ENCODE measurements around the gene CPNE5. TPM values are rescaled to one million over a fixed set of nuclear protein-coding genes. Genes with fewer than 3 reads are reported as not detected.

The CPNE5 gene
- polyA plus RNA-seq, 1 of the 3 experiments (the other 2 are of a cell fraction): 0.30 TPM

- TF ChIP-seq MAX (IDR thresholded peaks at IDR 0.05; ENCODE audit: low read depth): no peak
- TF ChIP-seq JUND (IDR thresholded peaks at IDR 0.05): no peak
- no peak for TF ChIP-seq GATA2 (CRISPR knock-in tag; IDR thresholded peaks at IDR 0.05)
- TF ChIP-seq EP300 (IDR thresholded peaks at IDR 0.05; ENCODE audit: borderline replicate concordance in 1 of 2, low read depth in 1 of 2, low read length in 1 of 2): no peak
- TF ChIP-seq ZBTB33 (IDR thresholded peaks at IDR 0.05; ENCODE audit: borderline replicate concordance, low read depth): no peak
- no peak for TF ChIP-seq RAD21 (IDR thresholded peaks at IDR 0.05; ENCODE audit: low read length)
- no peak for TF ChIP-seq SIN3A (IDR thresholded peaks at IDR 0.05; ENCODE audit: borderline replicate concordance, low read depth, low read length)
- TF ChIP-seq RXRA (IDR thresholded peaks at IDR 0.05; ENCODE audit: borderline replicate concordance, low read depth): no peak
- TF ChIP-seq NFIC (IDR thresholded peaks at IDR 0.05; ENCODE audit: borderline replicate concordance): no peak
- no peak for TF ChIP-seq USF2 (IDR thresholded peaks at IDR 0.05; ENCODE audit: borderline replicate concordance, low read depth, low read length)
- no peak for TF ChIP-seq TCF12 (IDR thresholded peaks at IDR 0.05)
- Histone ChIP-seq H3K4me1 (ENCODE audit: control insufficient read depth in 1 of 2, insufficient read depth in 2 of 2, low read depth in 1 of 2, low read length in 1 of 2) (peaks cover 0 to 13% of the 10 kb centered on the region in 2 experiments; a peak in 1 of 4 replicates), H3K4me3 (ENCODE audit: low read depth in 2 of 2, low read length in 1 of 2) (no peak overlapping the region), H2AFZ (ENCODE audit: low read depth) (no peak overlapping the region), H4K20me1 (ENCODE audit: insufficient read depth) (no peaks in the 10 kb centered on the region), H3K9me3 (no peaks in the 10 kb centered on the region), H3K79me2 (ENCODE audit: insufficient read depth) (no peaks in the 10 kb centered on the region), H3K9me2 (no peaks in the 10 kb centered on the region), H3K9ac (no peak overlapping the region), H3K36me3 (replicated peaks in 1 of 2; ENCODE audit: control insufficient read depth in 1 of 2, insufficient read depth in 2 of 2, low read length in 1 of 2) (no peaks in the 10 kb centered on the region), H3K4me2 (no peak overlapping the region), H3K27me3 (ENCODE audit: insufficient read depth) (no peaks in the 10 kb centered on the region), H3F3A (replicated peaks; ENCODE audit: insufficient read depth) (no peaks in the 10 kb centered on the region), H3K27ac (ENCODE audit: low read depth in 2 of 2, low read length in 1 of 2) (no peak overlapping the region)
- POLR2A ChIA-PET: no interaction called here
- DNase-seq: no peak
- 59% methylated on average over 5 of the region's 10 CpGs for WGBS (ENCODE audit: low lambda C conversion rate)
- CTCF ChIA-PET: interaction anchor here (4.5 kb wide), 1 partner anchor 45 kb away, joined by 15 read pairs; no protein-coding TSS in a partner anchor
These were observed 124.7 kb downstream of the CPNE5 start for GRCh38 chr6:36714511-36714910.

- Histone ChIP-seq H3K4me1 (ENCODE audit: control insufficient read depth in 1 of 2, insufficient read depth in 2 of 2, low read depth in 1 of 2, low read length in 1 of 2) (peaks cover 0 to 13% of the 10 kb centered on the region in 2 experiments; a peak in 1 of 4 replicates), H3K27ac (ENCODE audit: low read depth in 2 of 2, low read length in 1 of 2) (no peak overlapping the region), H2AFZ (ENCODE audit: low read depth) (no peak overlapping the region), H3K9me2 (no peaks in the 10 kb centered on the region), H3K79me2 (ENCODE audit: insufficient read depth) (no peaks in the 10 kb centered on the region), H3K4me3 (ENCODE audit: low read depth in 2 of 2, low read length in 1 of 2) (no peak overlapping the region), H3K9me3 (no peaks in the 10 kb centered on the region), H3K27me3 (ENCODE audit: insufficient read depth) (no peaks in the 10 kb centered on the region), H3F3A (replicated peaks; ENCODE audit: insufficient read depth) (no peaks in the 10 kb centered on the region), H4K20me1 (ENCODE audit: insufficient read depth) (no peaks in the 10 kb centered on the region), H3K4me2 (no peak overlapping the region), H3K36me3 (replicated peaks in 1 of 2; ENCODE audit: control insufficient read depth in 1 of 2, insufficient read depth in 2 of 2, low read length in 1 of 2) (no peaks in the 10 kb centered on the region), H3K9ac (no peak overlapping the region)
- DNase-seq: no peak
- ChIA-PET POLR2A (no interaction called here), CTCF (interaction anchor here (4.5 kb wide), 1 partner anchor 45 kb away, joined by 15 read pairs; no protein-coding TSS in a partner anchor)
- 78% methylated on average over 7 of the region's 8 CpGs for WGBS (ENCODE audit: low lambda C conversion rate)
- TF ChIP-seq MAX (IDR thresholded peaks at IDR 0.05; ENCODE audit: low read depth) (no peak), GABPA (IDR thresholded peaks at IDR 0.05; ENCODE audit: low read depth) (no peak), RAD21 (IDR thresholded peaks at IDR 0.05; ENCODE audit: low read length) (no peak), TAF1 (IDR thresholded peaks at IDR 0.05; ENCODE audit: borderline replicate concordance, low read depth, low read length) (no peak), NFIC (IDR thresholded peaks at IDR 0.05; ENCODE audit: borderline replicate concordance) (no peak), SMC3 (IDR thresholded peaks at IDR 0.05; ENCODE audit: low read depth, low read length) (no peak), RFX5 (IDR thresholded peaks at IDR 0.05; ENCODE audit: low read length) (no peak), IRF3 (IDR thresholded peaks at IDR 0.05; ENCODE audit: low read depth, low read length) (no peak), PBX3 (IDR thresholded peaks at IDR 0.05) (no peak), SIN3A (IDR thresholded peaks at IDR 0.05; ENCODE audit: borderline replicate concordance, low read depth, low read length) (no peak), FOSL2 (IDR thresholded peaks at IDR 0.05; ENCODE audit: borderline replicate concordance, low read depth) (no peak), FOXJ3 (CRISPR knock-in tag; IDR thresholded peaks at IDR 0.05) (no peak), JUND (IDR thresholded peaks at IDR 0.05) (no peak), USF2 (IDR thresholded peaks at IDR 0.05; ENCODE audit: borderline replicate concordance, low read depth, low read length) (no peak), GATA2 (CRISPR knock-in tag; IDR thresholded peaks at IDR 0.05) (no peak)
These were observed 125.4 kb downstream of the CPNE5 start for GRCh38 chr6:36713846-36714245.
